Suppressor macrophage treated with lipopolysaccharide for 1 hour (primary cell): ENCODE results near the gene MRPL53.

Source experiments
- DNase-seq, 3 donors: peaks; one replicate each; pipeline ENCODE4 v3.0.0-alpha.2; 2020 to 2022

The MRPL53 gene

DNA sequence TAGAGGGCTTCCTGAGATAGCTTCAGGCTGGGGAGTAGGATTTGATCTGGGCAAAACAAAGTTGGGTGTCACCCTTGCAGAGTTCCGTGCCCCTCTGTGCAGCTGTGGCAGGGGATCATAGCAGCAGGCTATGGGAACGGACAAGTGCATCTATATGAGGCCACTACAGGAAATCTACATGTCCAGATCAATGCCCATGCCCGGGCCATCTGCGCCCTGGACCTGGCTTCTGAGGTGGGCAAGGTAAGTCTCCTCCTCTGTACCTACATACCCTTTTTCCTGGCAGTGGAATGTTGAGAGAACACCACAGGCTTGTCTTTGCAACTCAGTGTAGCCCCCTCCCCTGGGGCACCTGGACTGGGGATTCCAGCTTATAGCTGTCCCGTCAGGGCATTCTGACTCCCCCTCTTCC, 47.5 kb downstream of the MRPL53 start:
- DNase-seq: no peak

DNA sequence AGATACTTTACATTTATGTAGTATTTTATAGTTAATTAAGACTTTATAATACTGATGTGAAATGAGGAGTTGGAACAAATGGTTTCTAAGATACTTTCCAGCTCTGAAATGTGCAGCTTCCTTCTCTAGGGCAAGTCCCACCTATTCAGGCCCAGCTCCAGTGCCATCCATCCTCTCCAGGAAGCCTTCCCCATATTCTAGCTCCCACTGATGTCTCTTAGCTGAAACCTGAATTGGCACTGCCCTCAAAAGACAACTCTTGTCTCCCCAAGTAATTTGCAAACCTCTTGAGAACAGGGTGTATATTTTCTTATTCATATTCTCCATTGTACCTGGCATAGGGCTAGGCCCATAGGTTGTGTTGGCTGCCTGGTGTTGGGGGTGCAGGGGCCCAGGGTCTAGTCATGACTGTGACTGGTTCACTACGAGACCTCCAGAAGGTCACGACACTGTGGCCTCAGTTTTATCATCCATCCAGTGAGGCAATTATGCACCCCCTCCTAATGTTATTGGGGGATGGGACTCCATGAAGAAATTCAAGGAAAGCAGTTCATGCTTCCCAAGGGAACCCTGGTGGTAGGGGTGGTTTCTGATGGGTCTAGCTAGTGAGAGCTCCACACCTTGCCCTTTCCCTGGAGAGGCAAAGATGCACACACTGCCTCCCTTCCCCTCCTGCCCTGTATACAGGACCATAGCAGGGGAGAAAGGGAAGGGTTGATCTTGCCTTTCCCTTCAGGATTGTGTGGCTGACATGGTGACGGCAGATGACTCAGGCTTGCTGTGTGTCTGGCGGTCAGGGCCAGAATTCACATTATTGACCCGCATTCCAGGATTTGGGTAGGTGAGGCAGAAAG, 48.1 kb downstream of the MRPL53 start:
- DNase-seq: no peak

DNA sequence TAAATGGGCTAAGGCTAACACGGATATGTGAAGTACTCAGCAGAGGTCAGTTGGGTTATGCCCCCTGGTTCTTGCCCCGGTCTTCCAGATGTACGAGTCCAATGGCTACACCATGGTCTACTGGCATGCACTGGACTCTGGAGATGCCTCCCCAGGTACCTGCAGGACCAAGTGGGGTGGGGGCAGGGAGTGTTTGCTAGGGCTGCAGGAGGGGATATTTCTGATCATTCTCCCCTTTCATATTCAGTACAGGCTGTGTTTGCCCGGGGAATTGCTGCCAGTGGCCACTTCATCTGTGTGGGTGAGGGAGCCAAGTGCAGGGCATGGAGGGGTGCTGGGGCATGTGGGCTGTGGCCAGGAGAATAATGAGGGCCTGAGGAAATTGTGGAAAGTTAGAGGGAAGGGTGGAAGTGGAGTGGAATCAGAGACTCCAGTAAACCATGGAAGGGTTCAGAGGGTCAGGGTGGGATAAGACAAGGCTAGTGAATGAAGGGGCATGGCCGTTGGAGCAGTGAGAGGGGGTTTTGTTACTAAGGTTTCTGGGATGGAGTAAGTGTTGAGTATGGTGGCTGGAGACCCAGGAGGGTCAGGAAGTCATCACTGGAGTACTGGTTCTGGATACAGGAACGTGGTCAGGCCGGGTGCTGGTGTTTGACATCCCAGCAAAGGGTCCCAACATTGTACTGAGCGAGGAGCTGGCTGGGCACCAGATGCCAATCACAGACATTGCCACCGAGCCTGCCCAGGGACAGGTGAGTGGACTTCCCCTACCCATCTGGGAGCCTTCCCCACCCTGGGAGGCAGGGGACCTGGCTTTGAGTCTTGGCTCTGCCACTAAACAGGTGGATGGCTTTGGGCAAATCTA, 49.0 kb downstream of the MRPL53 start:
- no peak for DNase-seq
